Measurements from ENCODE around the gene CNNM2.

CNNM2 gene

GRCh38 chr10:103086261-103086660 lies 168.2 kb downstream of the CNNM2 start:
- H3K4me3 ChIP-seq (replicated peaks; ENCODE audit: low read depth, low read length): no peak overlapping the region
- TF ChIP-seq CTCF (IDR thresholded peaks at IDR 0.05; ENCODE audit: low read length, missing control alignments): no peak
- no peak for DNase-seq (ENCODE audit: low read depth)

GRCh38 chr10:103086799-103087198 lies 168.7 kb downstream of the CNNM2 start:
- no peak for DNase-seq (ENCODE audit: low read depth)
- TF ChIP-seq CTCF (IDR thresholded peaks at IDR 0.05; ENCODE audit: low read length, missing control alignments): no peak

GRCh38 chr10:103089493-103089892 lies 171.4 kb downstream of the CNNM2 start:
- no peak overlapping the region for H3K4me3 ChIP-seq (replicated peaks; ENCODE audit: low read depth, low read length)
- no peak for DNase-seq (ENCODE audit: low read depth)
- no peak for TF ChIP-seq CTCF (IDR thresholded peaks at IDR 0.05; ENCODE audit: low read length, missing control alignments)

More at GRCh38 chr10:103086799-103087198, 168.7 kb downstream of the CNNM2 start:
- H3K4me3 ChIP-seq (replicated peaks; ENCODE audit: low read depth, low read length): no peak overlapping the region

- DNase-seq (ENCODE audit: low read depth): no peak
- TF ChIP-seq CTCF (IDR thresholded peaks at IDR 0.05; ENCODE audit: low read length, missing control alignments): no peak
- H3K4me3 ChIP-seq (replicated peaks; ENCODE audit: low read depth, low read length): no peak overlapping the region
Measured at GRCh38 chr10:103090911-103091310, 172.8 kb downstream of the CNNM2 start.

- no peak overlapping the region for H3K4me3 ChIP-seq (replicated peaks; ENCODE audit: low read depth, low read length)
- DNase-seq (ENCODE audit: low read depth): no peak
- TF ChIP-seq CTCF (IDR thresholded peaks at IDR 0.05; ENCODE audit: low read length, missing control alignments): no peak
Measured at GRCh38 chr10:103095005-103095404, 176.9 kb downstream of the CNNM2 start.

GRCh38 chr10:103096130-103096529 lies 178.0 kb downstream of the CNNM2 start:
- H3K4me3 ChIP-seq (replicated peaks; ENCODE audit: low read depth, low read length): no peak overlapping the region
- DNase-seq (ENCODE audit: low read depth): no peak
- TF ChIP-seq CTCF (IDR thresholded peaks at IDR 0.05; ENCODE audit: low read length, missing control alignments): no peak

- no peak for TF ChIP-seq CTCF (IDR thresholded peaks at IDR 0.05; ENCODE audit: low read length, missing control alignments)
- DNase-seq (ENCODE audit: low read depth): no peak
- H3K4me3 ChIP-seq (replicated peaks; ENCODE audit: low read depth, low read length): no peak overlapping the region
Measured at GRCh38 chr10:103098240-103098639, 180.1 kb downstream of the CNNM2 start.
